ENCODE measurements around the gene NAPG. TPM values are rescaled to one million over a fixed set of nuclear protein-coding genes. Genes with fewer than 3 reads are reported as not detected.
A peak's percentile ranks its signal among the peaks of the same experiment; 100 is the strongest.
"Not testable (repeated sequence)": the region's sequence is repeated elsewhere in the genome, so short reads cannot be mapped to it uniquely, and the experiment has no call there.

Gene NAPG
- total RNA-seq, 1 experiment from 2014 or later = 38.3 TPM

GRCh38 chr18:10546557-10547300 lies 20.9 kb downstream of the NAPG start:
- DNase-seq (ENCODE audit: low read depth) = no peak

- no peak for DNase-seq (ENCODE audit: low read depth)
Measured at GRCh38 chr18:10552226-10552625, 26.4 kb downstream of the NAPG start.

GRCh38 chr18:10556251-10556650 lies 30.4 kb downstream of the NAPG start:
- not testable (repeated sequence) for DNase-seq (ENCODE audit: low read depth)

- no peak for DNase-seq (ENCODE audit: low read depth)
Measured at GRCh38 chr18:10557085-10557677, 31.4 kb downstream of the NAPG start.

- no peak for DNase-seq (ENCODE audit: low read depth)
Measured at GRCh38 chr18:10558243-10558966, 32.6 kb downstream of the NAPG start.

GRCh38 chr18:10558967-10559298 lies 33.1 kb downstream of the NAPG start:
- no peak for DNase-seq (ENCODE audit: low read depth)

GRCh38 chr18:10559553-10560451 lies 34.0 kb downstream of the NAPG start:
- peak; percentile 6 for DNase-seq (ENCODE audit: low read depth)

- DNase-seq (ENCODE audit: low read depth) = peak; percentile 60
Measured at GRCh38 chr18:10560452-10561045, 34.7 kb downstream of the NAPG start.

- no peak for DNase-seq (ENCODE audit: low read depth)
Measured at GRCh38 chr18:10562773-10563160, 36.9 kb downstream of the NAPG start.

- no peak for DNase-seq (ENCODE audit: low read depth)
Measured at GRCh38 chr18:10563886-10564285, 38.1 kb downstream of the NAPG start.

GRCh38 chr18:10564975-10565773 lies 39.3 kb downstream of the NAPG start:
- DNase-seq (ENCODE audit: low read depth) = no peak

- DNase-seq (ENCODE audit: low read depth) = no peak
Measured at GRCh38 chr18:10565835-10566234, 40.0 kb downstream of the NAPG start.

GRCh38 chr18:10566390-10566789 lies 40.6 kb downstream of the NAPG start:
- DNase-seq (ENCODE audit: low read depth) = no peak

GRCh38 chr18:10569941-10570340 lies 44.1 kb downstream of the NAPG start:
- not testable (repeated sequence) for DNase-seq (ENCODE audit: low read depth)

- no peak for DNase-seq (ENCODE audit: low read depth)
Measured at GRCh38 chr18:10570622-10571021, 44.8 kb downstream of the NAPG start.

GRCh38 chr18:10571537-10571936 lies 45.7 kb downstream of the NAPG start:
- no peak for DNase-seq (ENCODE audit: low read depth)

- DNase-seq (ENCODE audit: low read depth) = not testable (repeated sequence)
Measured at GRCh38 chr18:10573261-10573660, 47.4 kb downstream of the NAPG start.

GRCh38 chr18:10574412-10574811 lies 48.6 kb downstream of the NAPG start:
- DNase-seq (ENCODE audit: low read depth) = not testable (repeated sequence)

GRCh38 chr18:10577842-10578572 lies 52.2 kb downstream of the NAPG start:
- DNase-seq (ENCODE audit: low read depth) = not testable (repeated sequence)

- not testable (repeated sequence) for DNase-seq (ENCODE audit: low read depth)
Measured at GRCh38 chr18:10578573-10578899, 52.7 kb downstream of the NAPG start.
